Gastrocnemius medialis (tissue), 4 donors: ENCODE measurements around the gene HIF1A. TPM values are rescaled to one million over a fixed set of nuclear protein-coding genes. Genes with fewer than 3 reads are reported as not detected.

Experiments
- ATAC-seq, 2 donors: fragments of 150-250 bp; one replicate each; pipeline ENCODE4 v1.9.1; 2016
- DNase-seq, 2 donors: peaks; one replicate each; pipeline ENCODE4 v3.0.0-alpha.2; 2019
- H3K27ac ChIP-seq, 4 donors: fragments of 200-600 bp; sonication (generic); 1 replicate in 1 of 4; 2 replicates in 3 of 4; pipeline ENCODE4 v1.5.1; 2016 to 2018; ENCODE audit warnings: mild to moderate bottlenecking in 2 of 4, moderate library complexity in 1 of 4
- H3K27me3 ChIP-seq, 3 donors: fragments of 200-600 bp; sonication (generic) in 2 of 3; 1 replicate in 1 of 3; 2 replicates in 2 of 3; pipeline versions ENCODE4 v1.5.1 to v1.6.0; 2016 to 2019; ENCODE audit warnings: mild to moderate bottlenecking in 1 of 3, moderate library complexity in 1 of 3
- H3K36me3 ChIP-seq, 2 donors: fragments of 200-600 bp; sonication (generic) in 1 of 2; one replicate each; pipeline ENCODE4 v1.5.1; 2017 to 2018
- H3K4me1 ChIP-seq, 2 donors: fragments of 200-600 bp; sonication (generic) in 1 of 2; one replicate each; pipeline ENCODE4 v1.5.1; 2016 to 2017; ENCODE audit warnings: mild to moderate bottlenecking in 2 of 2
- H3K4me3 ChIP-seq, 4 donors: fragments of 200-600 bp; sonication (generic) in 3 of 4; 1 replicate in 1 of 4; 2 replicates in 3 of 4; pipeline ENCODE4 v1.5.1; 2016 to 2019; ENCODE audit warnings: mild to moderate bottlenecking in 2 of 4
- H3K9me3 ChIP-seq, 3 donors: fragments of 200-600 bp; sonication (generic) in 2 of 3; 1 replicate in 1 of 3; 2 replicates in 2 of 3; pipeline ENCODE4 v1.5.1; 2016 to 2019
- CTCF ChIP-seq, 5 experiments: fragments of 450-650 bp in 3 of 5; fragments of 200-600 bp in 2 of 5; sonication (generic) in 2 of 5; IDR thresholded peaks in 4 of 5; conservative IDR thresholded peaks in 1 of 5; 1 replicate in 4 of 5; 2 replicates in 1 of 5; pipeline ENCODE4 v1.5.1; 2016 to 2019; ENCODE audit warnings: antibody characterized with exemption in 5 of 5, mild to moderate bottlenecking in 3 of 5, moderate library complexity in 3 of 5
- POLR2A ChIP-seq, 2 donors: fragments of 450-650 bp; IDR thresholded peaks; one replicate each; pipeline ENCODE4 v1.6.1; 2017; ENCODE audit warnings: antibody characterized with exemption in 2 of 2, mild to moderate bottlenecking in 2 of 2, moderate library complexity in 2 of 2
- in situ Hi-C, 4 donors: fragments of 200-750 bp; cut with MboI; loops; one replicate each; pipeline versions ENCODE4 v1.15.0 to v1.8.0; 2017; ENCODE audit warnings: low sequenced_read_pairs in 4 of 4
- intact Hi-C: fragments of 100-400 bp; cut with DNase I; formaldehyde crosslinking; loops from one replicate; pipeline ENCODE4 v1.15.1; 2023; ENCODE audit warnings: low total_unique reads
- total RNA-seq, 4 donors: library from RNA; depleted of rRNA; stranded (reverse); fragments of >200 nt; gene quantifications; one replicate each; pipeline versions ENCODE4 v1.1.0 to v1.2.3, GENCODE V29; 2016

Gene HIF1A
- total RNA-seq, 4 donors from 2014 or later: 18.2 to 30.7 (median 23.6) TPM

DNA sequence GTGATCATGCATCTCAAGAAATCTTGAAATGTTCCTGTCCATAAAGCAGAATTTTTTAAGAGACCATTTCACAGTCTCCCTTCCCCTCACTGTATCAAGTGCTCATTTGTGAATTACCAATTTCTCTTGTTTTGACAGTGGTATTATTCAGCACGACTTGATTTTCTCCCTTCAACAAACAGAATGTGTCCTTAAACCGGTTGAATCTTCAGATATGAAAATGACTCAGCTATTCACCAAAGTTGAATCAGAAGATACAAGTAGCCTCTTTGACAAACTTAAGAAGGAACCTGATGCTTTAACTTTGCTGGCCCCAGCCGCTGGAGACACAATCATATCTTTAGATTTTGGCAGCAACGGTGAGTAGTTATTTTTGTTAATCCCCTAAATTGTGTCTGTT, 41.4 kb downstream of the HIF1A start:
- H3K27ac ChIP-seq: no peak overlapping the region
- in situ Hi-C loops (loop anchor here in 2 of 4 donors (10.0 to 25.0 kb wide), 3 partner anchors 272 to 449 kb away; partner anchors contain the start of gene TMEM30B (in 2 of the 2)), intact Hi-C loops (loop anchor here (10.0 kb wide), 1 partner anchor 98 kb away; no protein-coding TSS in a partner anchor)
- no peaks in the 10 kb centered on the region for H3K9me3 ChIP-seq
- no peaks in the 10 kb centered on the region for H3K27me3 ChIP-seq
- ATAC-seq (no peak), DNase-seq (no peak)
- H3K4me3 ChIP-seq: no peak overlapping the region
- peaks cover 0 to 66% of the 10 kb centered on the region in 2 donors for H3K36me3 ChIP-seq
- TF ChIP-seq CTCF (IDR thresholded peaks at IDR 0.05 in 4 of 5, conservative IDR thresholded peaks at IDR 0.05 in 1 of 5): no peak
- TF ChIP-seq POLR2A (IDR thresholded peaks at IDR 0.05): no peak
- no peaks in the 10 kb centered on the region for H3K4me1 ChIP-seq

DNA sequence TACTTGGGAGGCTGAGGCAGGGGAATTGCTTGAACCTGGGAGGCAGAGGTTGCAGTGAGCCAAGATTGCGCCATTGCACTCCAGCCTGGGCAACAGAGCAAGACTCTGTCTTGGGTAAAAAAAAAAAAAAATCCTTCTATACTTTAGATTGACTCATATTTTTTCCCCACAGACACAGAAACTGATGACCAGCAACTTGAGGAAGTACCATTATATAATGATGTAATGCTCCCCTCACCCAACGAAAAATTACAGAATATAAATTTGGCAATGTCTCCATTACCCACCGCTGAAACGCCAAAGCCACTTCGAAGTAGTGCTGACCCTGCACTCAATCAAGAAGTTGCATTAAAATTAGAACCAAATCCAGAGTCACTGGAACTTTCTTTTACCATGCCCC, 42.6 kb downstream of the HIF1A start:
- ATAC-seq: no peak
- Histone ChIP-seq H3K27ac (no peak overlapping the region), H3K9me3 (no peaks in the 10 kb centered on the region), H3K36me3 (peaks cover 0 to 70% of the 10 kb centered on the region in 2 donors), H3K4me3 (no peak overlapping the region), H3K4me1 (no peaks in the 10 kb centered on the region), H3K27me3 (no peaks in the 10 kb centered on the region)
- intact Hi-C loops: loop anchor here (10.0 kb wide), 1 partner anchor 97 kb away; no protein-coding TSS in a partner anchor
- no peak for TF ChIP-seq CTCF (IDR thresholded peaks at IDR 0.05 in 4 of 5, conservative IDR thresholded peaks at IDR 0.05 in 1 of 5)
- no peak for DNase-seq
- in situ Hi-C loops: loop anchor here in 2 of 4 donors (10.0 to 25.0 kb wide), 3 partner anchors 273 to 451 kb away; partner anchors contain the start of gene TMEM30B (in 2 of the 2)

- no peaks in the 10 kb centered on the region for H3K4me1 ChIP-seq
- ATAC-seq: no peak
- H3K27ac ChIP-seq: no peak overlapping the region
- intact Hi-C loops: loop anchor here (10.0 kb wide), 1 partner anchor 96 kb away; no protein-coding TSS in a partner anchor
- no peak overlapping the region for H3K4me3 ChIP-seq
- peaks cover 0 to 59% of the 10 kb centered on the region in 2 donors for H3K36me3 ChIP-seq
- in situ Hi-C loops: loop anchor here in 2 of 4 donors (10.0 to 25.0 kb wide), 3 partner anchors 274 to 452 kb away; partner anchors contain the start of gene TMEM30B (in 2 of the 2)
- no peaks in the 10 kb centered on the region for H3K9me3 ChIP-seq
- DNase-seq: no peak
- no peak for TF ChIP-seq CTCF (IDR thresholded peaks at IDR 0.05 in 4 of 5, conservative IDR thresholded peaks at IDR 0.05 in 1 of 5)
- no peaks in the 10 kb centered on the region for H3K27me3 ChIP-seq
Observed at GRCh38 chr14:61739133-61739532, 43.8 kb downstream of the HIF1A start.

DNA sequence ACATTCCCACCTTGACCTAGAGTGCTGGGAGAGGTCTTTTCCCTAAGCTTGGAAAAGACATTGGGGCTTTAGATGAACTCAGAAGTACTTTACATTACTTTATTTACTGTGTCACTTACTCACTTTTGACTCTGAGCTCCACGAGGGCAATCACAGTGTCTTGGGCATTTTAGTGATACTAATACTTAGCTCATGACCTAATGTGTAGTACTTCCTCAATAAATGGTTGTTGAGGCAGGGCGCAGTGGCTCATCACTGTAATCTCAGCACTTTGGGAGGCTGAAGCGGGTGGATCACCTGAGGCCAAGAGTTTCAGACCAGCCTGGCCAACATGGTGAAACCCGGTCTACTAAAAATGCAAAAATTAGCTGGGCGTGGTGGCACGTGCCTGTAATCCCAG, 47.1 kb downstream of the HIF1A start:
- intact Hi-C loops: no loop called here
- no peak overlapping the region for H3K27ac ChIP-seq

More for the DNA sequence above, 47.1 kb downstream of the HIF1A start:
- Histone ChIP-seq H3K36me3 (peaks cover 0 to 45% of the 10 kb centered on the region in 2 donors), H3K4me3 (no peak overlapping the region), H3K9me3 (no peaks in the 10 kb centered on the region), H3K27me3 (no peaks in the 10 kb centered on the region), H3K4me1 (peaks cover 3 to 5% of the 10 kb centered on the region in 2 donors)
- DNase-seq: no peak
- TF ChIP-seq POLR2A (IDR thresholded peaks at IDR 0.05): no peak
- no peak for TF ChIP-seq CTCF (IDR thresholded peaks at IDR 0.05 in 4 of 5, conservative IDR thresholded peaks at IDR 0.05 in 1 of 5)
- ATAC-seq: no peak
- in situ Hi-C loops: loop anchor here in 2 of 4 donors (25.0 kb wide), 2 partner anchors 280 to 455 kb away; partner anchors contain the start of gene TMEM30B (in 2 of the 2)
